Measurements from ENCODE around the gene SLAMF7. TPM values are rescaled to one million over a fixed set of nuclear protein-coding genes. Genes with fewer than 3 reads are reported as not detected.
A peak's percentile ranks its signal among the peaks of the same experiment; 100 is the strongest.
"Not testable (repeated sequence)": the region's sequence is repeated elsewhere in the genome, so short reads cannot be mapped to it uniquely, and the experiment has no call there.

SLAMF7 gene
- total and polyA plus RNA-seq, 2 donors (not counting 3 experiments of a cell fraction or from before 2014, with no cell fraction given), result not detected

DNA sequence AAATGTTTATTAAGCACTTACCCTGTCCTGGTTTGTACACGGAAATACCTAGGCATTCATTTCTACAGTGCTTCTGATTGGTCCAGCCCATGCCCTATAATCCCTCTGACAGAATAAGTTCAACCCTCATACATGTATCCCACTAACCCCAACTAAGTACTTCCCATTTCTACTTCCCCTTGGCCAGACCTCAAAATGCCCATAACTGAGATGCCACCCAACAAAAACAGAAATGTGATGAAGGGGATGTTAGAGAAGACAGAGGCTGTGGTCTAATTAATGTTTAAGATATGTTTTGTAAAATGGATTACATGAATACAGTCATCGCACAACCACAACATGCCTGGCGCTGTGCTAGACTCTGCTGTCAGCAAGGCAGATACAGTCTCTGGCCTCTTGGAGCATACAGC is 33.8 kb upstream of the SLAMF7 start:
- H3K36me3 ChIP-seq (ENCODE audit: control insufficient read depth in 2 of 2, extremely low read depth in 1 of 2, insufficient read depth in 2 of 2, low read length in 2 of 2); H3K9ac ChIP-seq (replicated peaks; ENCODE audit: extremely low read depth, insufficient read depth, low read length); CTCF ChIA-PET; H3K27ac ChIP-seq (ENCODE audit: insufficient read depth, low read depth, low read length); H3K9me1 ChIP-seq (replicated peaks; ENCODE audit: control insufficient read depth, extremely low read depth, insufficient read depth, low read length); dilution Hi-C loops (cut with MboI; ENCODE audit: extremely low pct_ligation_motif_present, low sequenced_read_pairs); H3K4me1 ChIP-seq (ENCODE audit: control insufficient read depth, extremely low read depth, insufficient read depth, low read length); H4K20me1 ChIP-seq (replicated peaks; ENCODE audit: control insufficient read depth, extremely low read depth, insufficient read depth, low read length); H2AFZ ChIP-seq (ENCODE audit: low read depth, low read length); FAIRE-seq; H3K4me3 ChIP-seq (replicated peaks in 1 of 3; ENCODE audit: insufficient read depth in 1 of 3, low read depth in 1 of 3, low read length in 3 of 3); H3K9me3 ChIP-seq (replicated peaks; ENCODE audit: control insufficient read depth, insufficient read depth, low read length); DNase-seq (ENCODE audit: low read depth, low spot score); H3K79me2 ChIP-seq (ENCODE audit: control insufficient read depth, insufficient read depth, low read length); H3K27me3 ChIP-seq (ENCODE audit: control insufficient read depth in 2 of 2, insufficient read depth in 2 of 2, low read length in 2 of 2); H3K4me2 ChIP-seq (ENCODE audit: insufficient read depth, low read length); BruUV-seq (replicated peaks); POLR2A ChIA-PET; intact Hi-C loops (cut with micrococcal nuclease): not testable (repeated sequence)

DNA sequence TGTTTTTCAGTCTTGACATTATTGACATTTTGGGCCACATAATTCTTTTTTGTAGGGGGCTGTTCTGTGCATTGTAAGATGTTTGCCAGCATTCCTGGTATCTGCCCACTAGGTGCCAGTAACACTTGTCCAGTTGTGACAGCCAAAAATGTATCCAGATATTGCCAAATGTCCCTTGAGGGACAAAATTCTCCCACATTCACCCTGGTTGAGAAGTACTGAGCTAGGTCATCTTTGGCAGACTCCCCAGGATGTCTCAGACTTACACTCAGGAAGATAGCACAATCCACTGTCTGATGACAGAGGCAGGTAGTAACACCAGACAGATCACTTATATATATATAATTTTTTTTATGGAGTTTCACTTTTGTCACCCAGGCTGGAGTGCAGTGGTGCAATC is 33.3 kb upstream of the SLAMF7 start:
- Histone ChIP-seq H3K36me3 (ENCODE audit: control insufficient read depth in 2 of 2, extremely low read depth in 1 of 2, insufficient read depth in 2 of 2, low read length in 2 of 2) (no peaks in the 10 kb centered on the region), H3K9me1 (replicated peaks; ENCODE audit: control insufficient read depth, extremely low read depth, insufficient read depth, low read length) (no peaks in the 10 kb centered on the region), H3K9ac (replicated peaks; ENCODE audit: extremely low read depth, insufficient read depth, low read length) (no peak overlapping the region), H2AFZ (ENCODE audit: low read depth, low read length) (no peak overlapping the region), H3K4me2 (ENCODE audit: insufficient read depth, low read length) (no peak overlapping the region), H4K20me1 (replicated peaks; ENCODE audit: control insufficient read depth, extremely low read depth, insufficient read depth, low read length) (no peaks in the 10 kb centered on the region), H3K4me1 (ENCODE audit: control insufficient read depth, extremely low read depth, insufficient read depth, low read length) (no peaks in the 10 kb centered on the region), H3K9me3 (replicated peaks; ENCODE audit: control insufficient read depth, insufficient read depth, low read length) (no peaks in the 10 kb centered on the region), H3K27ac (ENCODE audit: insufficient read depth, low read depth, low read length) (no peak overlapping the region), H3K27me3 (ENCODE audit: control insufficient read depth in 2 of 2, insufficient read depth in 2 of 2, low read length in 2 of 2) (peaks cover 0 to 7% of the 10 kb centered on the region in 2 experiments), H3K4me3 (replicated peaks in 1 of 3; ENCODE audit: insufficient read depth in 1 of 3, low read depth in 1 of 3, low read length in 3 of 3) (no peak overlapping the region), H3K79me2 (ENCODE audit: control insufficient read depth, insufficient read depth, low read length) (no peaks in the 10 kb centered on the region)
- no TSS peak for BruUV-seq (replicated peaks)
- CTCF ChIA-PET, result no interaction called here
- TF ChIP-seq, protein P1, sequence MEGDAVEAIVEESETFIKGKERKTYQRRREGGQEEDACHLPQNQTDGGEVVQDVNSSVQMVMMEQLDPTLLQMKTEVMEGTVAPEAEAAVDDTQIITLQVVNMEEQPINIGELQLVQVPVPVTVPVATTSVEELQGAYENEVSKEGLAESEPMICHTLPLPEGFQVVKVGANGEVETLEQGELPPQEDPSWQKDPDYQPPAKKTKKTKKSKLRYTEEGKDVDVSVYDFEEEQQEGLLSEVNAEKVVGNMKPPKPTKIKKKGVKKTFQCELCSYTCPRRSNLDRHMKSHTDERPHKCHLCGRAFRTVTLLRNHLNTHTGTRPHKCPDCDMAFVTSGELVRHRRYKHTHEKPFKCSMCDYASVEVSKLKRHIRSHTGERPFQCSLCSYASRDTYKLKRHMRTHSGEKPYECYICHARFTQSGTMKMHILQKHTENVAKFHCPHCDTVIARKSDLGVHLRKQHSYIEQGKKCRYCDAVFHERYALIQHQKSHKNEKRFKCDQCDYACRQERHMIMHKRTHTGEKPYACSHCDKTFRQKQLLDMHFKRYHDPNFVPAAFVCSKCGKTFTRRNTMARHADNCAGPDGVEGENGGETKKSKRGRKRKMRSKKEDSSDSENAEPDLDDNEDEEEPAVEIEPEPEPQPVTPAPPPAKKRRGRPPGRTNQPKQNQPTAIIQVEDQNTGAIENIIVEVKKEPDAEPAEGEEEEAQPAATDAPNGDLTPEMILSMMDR (IDR thresholded peaks at IDR 0.05; ENCODE audit: extremely low read depth in 1 of 2, insufficient read depth in 1 of 2, low read depth in 1 of 2, low read length in 2 of 2), result no peak
- no peak for TF ChIP-seq GATA2 (IDR thresholded peaks at IDR 0.05; ENCODE audit: insufficient read depth, insufficient read length, low read depth, low read length)
- no peak for TF ChIP-seq EZH2 (IDR thresholded peaks at IDR 0.05; ENCODE audit: borderline replicate concordance, low read depth, low read length, severe bottlenecking)
- no peak for TF ChIP-seq POLR2A (IDR thresholded peaks at IDR 0.05; ENCODE audit: low read depth, low read length)
- TF ChIP-seq POLR2AphosphoS5 (IDR thresholded peaks at IDR 0.05; ENCODE audit: insufficient read depth, low read depth, low read length), result no peak
- TF ChIP-seq MYC (IDR thresholded peaks at IDR 0.05; ENCODE audit: low read depth, low read length), result no peak
- no peak for TF ChIP-seq JUN (IDR thresholded peaks at IDR 0.05; ENCODE audit: borderline replicate concordance, insufficient read depth, insufficient read length, low read depth)
- TF ChIP-seq, protein P2, sequence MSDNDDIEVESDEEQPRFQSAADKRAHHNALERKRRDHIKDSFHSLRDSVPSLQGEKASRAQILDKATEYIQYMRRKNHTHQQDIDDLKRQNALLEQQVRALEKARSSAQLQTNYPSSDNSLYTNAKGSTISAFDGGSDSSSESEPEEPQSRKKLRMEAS (IDR thresholded peaks at IDR 0.05; ENCODE audit: insufficient read depth, insufficient read length), result no peak
- no peak for TF ChIP-seq FOS (IDR thresholded peaks at IDR 0.05; ENCODE audit: borderline replicate concordance, insufficient read depth, low read length)
- no peak for DNase-seq (ENCODE audit: low read depth, low spot score)
- POLR2A ChIA-PET, result no interaction called here
- intact Hi-C loops (cut with micrococcal nuclease) (no loop called here), dilution Hi-C loops (cut with MboI; ENCODE audit: extremely low pct_ligation_motif_present, low sequenced_read_pairs) (no loop called here)
- peak; percentile 42 for FAIRE-seq

Measured in endothelial cell of umbilical vein (primary cell).